Mammary epithelial cell (primary cell): ENCODE measurements around the gene EXT2.

Source experiments
- EZH2 ChIP-seq: IDR thresholded peaks from 2 replicates; pipeline ENCODE4 v1.6.1; 2012; ENCODE audit warnings: low read length, inconsistent platforms, borderline replicate concordance
- TF ChIP-seq, protein P1 (sequence below), 2 donors: IDR thresholded peaks in 1 of 2; conservative IDR thresholded peaks in 1 of 2; 2 replicates each; pipeline ENCODE4 v1.5.1; 2011 to 2012; ENCODE audit warnings: inconsistent platforms in 2 of 2, low read length in 2 of 2, mild to moderate bottlenecking in 2 of 2, control low read depth in 1 of 2, low read depth in 1 of 2; ENCODE audit not compliant: insufficient read depth in 1 of 2; ENCODE audit errors: extremely low read depth in 1 of 2

DNA sequence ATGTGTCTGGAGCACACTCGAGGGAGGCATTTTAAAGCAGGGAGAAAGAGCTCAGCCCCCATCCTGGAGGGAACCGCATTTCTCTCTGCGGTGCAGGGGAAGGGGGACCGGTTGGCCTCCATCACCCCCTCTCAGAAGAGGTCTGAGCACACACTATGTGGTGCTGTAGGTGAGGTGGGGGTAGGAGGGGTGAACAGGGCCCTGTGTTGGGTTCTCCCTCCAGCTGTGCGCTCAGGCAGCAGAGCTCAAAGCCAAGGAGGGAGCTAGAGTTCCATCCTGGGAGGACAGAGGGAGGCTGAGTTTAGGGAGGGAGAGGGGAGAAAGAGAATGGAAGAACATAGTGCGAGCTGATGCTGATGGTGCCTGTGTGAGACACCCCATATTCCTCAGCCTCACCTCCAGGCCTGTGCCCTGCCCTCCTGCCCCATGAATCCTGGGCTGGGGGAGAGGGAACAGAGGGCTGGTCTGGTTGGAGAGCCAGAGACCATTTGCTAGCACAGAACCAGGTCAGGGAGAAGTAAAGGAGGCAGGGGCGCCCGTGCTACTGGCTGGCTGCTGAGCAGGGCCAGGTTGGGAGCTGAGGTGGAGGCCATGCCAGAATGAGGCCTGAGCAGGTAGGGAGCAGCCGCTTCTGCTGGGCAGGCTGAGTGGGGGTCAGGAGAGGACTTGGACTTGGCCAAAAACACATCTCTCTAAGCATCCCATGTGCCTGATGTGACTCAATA lies 170.7 kb downstream of the EXT2 start:
- TF ChIP-seq, protein P1, sequence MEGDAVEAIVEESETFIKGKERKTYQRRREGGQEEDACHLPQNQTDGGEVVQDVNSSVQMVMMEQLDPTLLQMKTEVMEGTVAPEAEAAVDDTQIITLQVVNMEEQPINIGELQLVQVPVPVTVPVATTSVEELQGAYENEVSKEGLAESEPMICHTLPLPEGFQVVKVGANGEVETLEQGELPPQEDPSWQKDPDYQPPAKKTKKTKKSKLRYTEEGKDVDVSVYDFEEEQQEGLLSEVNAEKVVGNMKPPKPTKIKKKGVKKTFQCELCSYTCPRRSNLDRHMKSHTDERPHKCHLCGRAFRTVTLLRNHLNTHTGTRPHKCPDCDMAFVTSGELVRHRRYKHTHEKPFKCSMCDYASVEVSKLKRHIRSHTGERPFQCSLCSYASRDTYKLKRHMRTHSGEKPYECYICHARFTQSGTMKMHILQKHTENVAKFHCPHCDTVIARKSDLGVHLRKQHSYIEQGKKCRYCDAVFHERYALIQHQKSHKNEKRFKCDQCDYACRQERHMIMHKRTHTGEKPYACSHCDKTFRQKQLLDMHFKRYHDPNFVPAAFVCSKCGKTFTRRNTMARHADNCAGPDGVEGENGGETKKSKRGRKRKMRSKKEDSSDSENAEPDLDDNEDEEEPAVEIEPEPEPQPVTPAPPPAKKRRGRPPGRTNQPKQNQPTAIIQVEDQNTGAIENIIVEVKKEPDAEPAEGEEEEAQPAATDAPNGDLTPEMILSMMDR (conservative IDR thresholded peaks at IDR 0.05 in 1 of 2, IDR thresholded peaks at IDR 0.05 in 1 of 2; ENCODE audit: extremely low read depth in 1 of 2, insufficient read depth in 1 of 2, low read depth in 1 of 2, low read length in 2 of 2), result no peak
- TF ChIP-seq EZH2, result no peak
